Measurements from ENCODE around the gene MMS22L.

The MMS22L gene, protein sequence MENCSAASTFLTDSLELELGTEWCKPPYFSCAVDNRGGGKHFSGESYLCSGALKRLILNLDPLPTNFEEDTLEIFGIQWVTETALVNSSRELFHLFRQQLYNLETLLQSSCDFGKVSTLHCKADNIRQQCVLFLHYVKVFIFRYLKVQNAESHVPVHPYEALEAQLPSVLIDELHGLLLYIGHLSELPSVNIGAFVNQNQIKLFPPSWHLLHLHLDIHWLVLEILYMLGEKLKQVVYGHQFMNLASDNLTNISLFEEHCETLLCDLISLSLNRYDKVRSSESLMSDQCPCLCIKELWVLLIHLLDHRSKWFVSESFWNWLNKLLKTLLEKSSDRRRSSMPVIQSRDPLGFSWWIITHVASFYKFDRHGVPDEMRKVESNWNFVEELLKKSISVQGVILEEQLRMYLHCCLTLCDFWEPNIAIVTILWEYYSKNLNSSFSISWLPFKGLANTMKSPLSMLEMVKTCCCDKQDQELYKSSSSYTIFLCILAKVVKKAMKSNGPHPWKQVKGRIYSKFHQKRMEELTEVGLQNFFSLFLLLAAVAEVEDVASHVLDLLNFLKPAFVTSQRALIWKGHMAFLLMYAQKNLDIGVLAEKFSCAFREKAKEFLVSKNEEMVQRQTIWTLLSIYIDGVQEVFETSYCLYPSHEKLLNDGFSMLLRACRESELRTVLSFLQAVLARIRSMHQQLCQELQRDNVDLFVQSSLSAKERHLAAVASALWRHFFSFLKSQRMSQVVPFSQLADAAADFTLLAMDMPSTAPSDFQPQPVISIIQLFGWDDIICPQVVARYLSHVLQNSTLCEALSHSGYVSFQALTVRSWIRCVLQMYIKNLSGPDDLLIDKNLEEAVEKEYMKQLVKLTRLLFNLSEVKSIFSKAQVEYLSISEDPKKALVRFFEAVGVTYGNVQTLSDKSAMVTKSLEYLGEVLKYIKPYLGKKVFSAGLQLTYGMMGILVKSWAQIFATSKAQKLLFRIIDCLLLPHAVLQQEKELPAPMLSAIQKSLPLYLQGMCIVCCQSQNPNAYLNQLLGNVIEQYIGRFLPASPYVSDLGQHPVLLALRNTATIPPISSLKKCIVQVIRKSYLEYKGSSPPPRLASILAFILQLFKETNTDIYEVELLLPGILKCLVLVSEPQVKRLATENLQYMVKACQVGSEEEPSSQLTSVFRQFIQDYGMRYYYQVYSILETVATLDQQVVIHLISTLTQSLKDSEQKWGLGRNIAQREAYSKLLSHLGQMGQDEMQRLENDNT

DNA sequence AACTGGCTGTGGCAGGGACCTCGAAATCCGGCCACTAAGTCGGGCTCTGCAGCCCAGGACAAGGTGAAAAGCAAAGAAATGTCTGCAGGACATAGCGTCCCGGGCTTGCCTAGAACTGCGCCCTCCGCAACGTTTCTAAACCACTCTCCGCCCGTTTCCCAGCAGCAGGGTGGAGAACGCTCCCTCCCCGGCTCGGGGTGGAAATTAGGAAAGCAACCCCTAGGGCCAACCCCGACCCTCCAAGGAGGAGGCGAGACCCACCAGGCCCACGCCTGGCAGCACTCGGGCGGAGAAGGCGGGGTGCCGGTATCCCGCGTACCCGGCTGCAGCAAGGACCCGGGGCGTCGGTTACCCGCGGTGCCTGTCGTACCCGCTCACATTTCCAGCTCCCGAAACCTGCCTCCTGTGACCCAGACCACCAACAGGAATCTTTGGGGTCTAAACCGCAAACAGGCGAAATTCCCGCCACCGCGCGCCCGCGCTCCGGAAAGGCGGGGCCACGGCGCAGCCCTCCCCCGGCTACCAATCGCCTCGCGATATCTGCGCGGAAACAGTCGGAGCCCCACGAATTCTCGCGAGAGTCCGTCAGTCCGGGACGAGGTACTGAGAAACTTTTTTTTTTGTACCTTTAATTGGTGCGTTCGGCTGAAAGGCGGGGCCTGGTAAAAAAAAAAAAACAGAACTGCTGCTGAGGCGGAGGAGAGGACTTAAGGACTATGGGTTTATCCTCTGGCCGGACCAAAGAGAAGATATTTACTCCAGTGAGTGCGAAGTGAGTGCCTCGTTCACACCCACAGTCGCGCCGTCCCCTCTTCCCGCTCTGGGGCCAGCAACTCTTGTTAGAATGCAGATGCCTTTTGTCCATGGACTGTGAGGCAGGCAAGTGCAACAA is at the start of gene MMS22L:
Gene MMS22L, minus strand, starts transcription at position 491 of the 892 bp plus-strand sequence. CDS start 739 bp downstream, outside the sequence.
- H3K36me3 ChIP-seq: peaks cover 24% of the 10 kb centered on the region
- H3K27me3 ChIP-seq: no peaks in the 10 kb centered on the region
- peak within 1 kb of the TSS; percentile 82 for H3K4me2 ChIP-seq
- peak within 1 kb of the TSS; percentile 95 for H3K9ac ChIP-seq
- H3K4me3 ChIP-seq: peak within 1 kb of the TSS; percentile 89
- TF ChIP-seq Cebpa-rat (IDR thresholded peaks at IDR 0.05): no peak
- peaks cover 29% of the 10 kb centered on the region for H3K4me1 ChIP-seq
- H3K27ac ChIP-seq: peak within 1 kb of the TSS; percentile 96
- no peaks in the 10 kb centered on the region for H4K20me1 ChIP-seq
- H3K9me3 ChIP-seq: no peaks in the 10 kb centered on the region

DNA sequence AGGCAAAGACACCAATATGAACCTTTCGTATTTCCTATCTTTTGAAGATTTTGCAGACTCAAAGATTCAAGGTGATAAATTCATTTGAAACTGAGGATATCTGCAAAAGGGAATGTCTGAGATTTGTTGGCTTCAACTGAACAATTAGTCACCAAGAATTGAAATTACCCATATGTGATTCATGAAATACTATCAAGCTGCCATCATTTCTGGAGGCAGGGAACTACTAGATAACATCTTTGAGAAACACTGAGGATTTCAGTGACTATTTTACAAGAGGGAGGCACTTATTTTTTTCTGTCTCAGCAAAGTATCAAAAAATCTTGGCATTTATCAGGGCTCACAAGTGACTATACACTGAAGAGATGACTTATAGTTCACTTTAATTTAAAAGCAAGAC is 39.8 kb upstream of the MMS22L start:
- no peak overlapping the region for H3K9ac ChIP-seq
- H3K4me1 ChIP-seq: no peaks in the 10 kb centered on the region
- no peak for TF ChIP-seq Cebpa-rat (IDR thresholded peaks at IDR 0.05)
- no peak overlapping the region for H3K4me3 ChIP-seq
- H3K27me3 ChIP-seq: no peaks in the 10 kb centered on the region
- no peak overlapping the region for H3K27ac ChIP-seq
- H3K36me3 ChIP-seq: no peaks in the 10 kb centered on the region
- no peaks in the 10 kb centered on the region for H4K20me1 ChIP-seq
- H3K9me3 ChIP-seq: peaks cover 13% of the 10 kb centered on the region; the same call in 1 of the 2 replicates
- H3K4me2 ChIP-seq: no peak overlapping the region

DNA sequence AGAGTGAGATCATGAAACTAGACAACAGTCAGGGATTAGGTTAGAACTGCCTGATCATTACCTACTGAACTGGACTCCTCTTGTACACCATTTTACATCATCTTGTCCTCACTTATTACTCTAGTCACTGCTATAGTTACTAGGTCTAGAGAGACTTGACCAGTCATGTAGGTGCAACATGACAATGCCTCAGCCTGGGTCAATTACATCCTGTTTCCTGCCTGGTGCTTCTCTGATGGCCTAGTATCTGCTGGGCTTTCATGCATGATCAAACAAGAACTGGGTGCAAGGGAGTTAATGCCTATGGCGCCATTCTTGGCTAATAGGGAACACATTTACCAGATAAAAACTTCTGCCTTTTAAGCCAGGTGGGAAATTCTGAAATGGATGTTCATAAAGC is 39.2 kb upstream of the MMS22L start:
- no peaks in the 10 kb centered on the region for H4K20me1 ChIP-seq
- no peak overlapping the region for H3K4me2 ChIP-seq
- no peaks in the 10 kb centered on the region for H3K36me3 ChIP-seq
- H3K4me3 ChIP-seq: no peak overlapping the region
- H3K27ac ChIP-seq: no peak overlapping the region
- TF ChIP-seq Cebpa-rat (IDR thresholded peaks at IDR 0.05): no peak
- peaks cover 8% of the 10 kb centered on the region; the same call in 1 of the 2 replicates for H3K9me3 ChIP-seq
- H3K9ac ChIP-seq: no peak overlapping the region
- no peaks in the 10 kb centered on the region for H3K4me1 ChIP-seq
- H3K27me3 ChIP-seq: no peaks in the 10 kb centered on the region

DNA sequence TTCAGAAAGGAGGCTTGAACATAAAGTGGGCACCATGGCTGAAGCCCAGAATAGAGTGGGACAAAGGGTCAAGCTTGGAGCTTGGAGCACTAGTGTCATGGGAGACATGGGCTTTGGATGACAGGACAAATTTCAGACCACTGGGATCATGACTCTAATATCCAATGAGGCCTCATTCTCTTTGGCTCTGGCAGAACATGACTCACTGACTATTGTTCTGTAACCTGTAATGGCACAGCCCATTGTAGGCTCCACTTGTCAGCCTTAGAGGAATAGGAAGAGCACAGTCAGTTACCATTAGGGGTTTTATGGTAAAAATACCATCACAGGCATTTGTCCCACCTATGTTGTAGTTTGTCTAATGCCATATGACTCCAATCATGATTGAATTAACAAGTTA is 34.0 kb upstream of the MMS22L start:
- TF ChIP-seq Cebpa-rat (IDR thresholded peaks at IDR 0.05): no peak
- H3K9ac ChIP-seq: no peak overlapping the region
- H3K27me3 ChIP-seq: no peaks in the 10 kb centered on the region
- no peak overlapping the region for H3K27ac ChIP-seq
- no peak overlapping the region for H3K4me2 ChIP-seq
- no peak overlapping the region for H3K4me3 ChIP-seq
- H3K36me3 ChIP-seq: no peaks in the 10 kb centered on the region
- no peaks in the 10 kb centered on the region for H3K4me1 ChIP-seq
- no peaks in the 10 kb centered on the region for H3K9me3 ChIP-seq
- no peaks in the 10 kb centered on the region for H4K20me1 ChIP-seq

GRCh38 chr6:97312241-97312640 is 29.2 kb upstream of the MMS22L start:
- no peaks in the 10 kb centered on the region for H3K9me3 ChIP-seq
- TF ChIP-seq Cebpa-rat (IDR thresholded peaks at IDR 0.05): no peak
- H3K4me3 ChIP-seq: no peak overlapping the region
- no peak overlapping the region for H3K4me2 ChIP-seq
- no peaks in the 10 kb centered on the region for H3K4me1 ChIP-seq
- H3K36me3 ChIP-seq: no peaks in the 10 kb centered on the region
- H3K9ac ChIP-seq: no peak overlapping the region
- no peak overlapping the region for H3K27ac ChIP-seq
- H4K20me1 ChIP-seq: no peaks in the 10 kb centered on the region
- H3K27me3 ChIP-seq: no peaks in the 10 kb centered on the region

DNA sequence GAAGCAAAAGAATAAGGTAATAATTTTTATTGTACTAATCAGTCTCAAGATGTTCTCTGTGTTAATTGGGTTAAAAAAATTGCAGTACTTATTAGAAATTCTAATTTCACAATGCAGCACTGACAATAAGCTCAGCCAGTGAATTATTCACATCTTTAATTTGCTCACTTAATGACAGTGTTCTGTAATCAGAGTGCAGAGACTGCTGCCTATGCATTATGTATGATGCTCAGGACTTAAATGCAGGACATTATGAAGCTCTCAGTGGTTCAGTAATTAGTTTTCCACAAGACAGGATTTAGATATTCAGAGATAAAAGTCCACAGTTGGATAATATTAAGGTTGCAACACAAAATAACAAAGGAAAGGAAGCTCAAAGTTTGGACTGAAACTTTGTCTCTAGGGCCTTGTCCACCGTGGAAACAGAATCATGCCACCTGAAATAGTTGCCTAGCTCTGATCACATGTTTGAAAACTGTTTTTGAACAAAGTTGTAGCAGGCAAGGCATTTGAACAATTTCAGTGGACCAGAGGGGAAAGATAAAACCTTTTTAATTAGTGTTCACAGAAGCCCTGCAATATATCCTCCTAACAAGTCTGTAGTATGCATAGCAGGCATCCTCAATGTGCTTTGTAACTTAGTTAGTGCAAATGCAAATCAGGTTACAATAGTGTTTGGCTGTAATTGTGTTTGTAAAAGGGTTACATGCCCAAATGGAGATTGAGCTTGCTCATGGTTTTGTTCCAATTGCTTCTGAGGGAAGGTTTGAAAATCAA is 23.7 kb upstream of the MMS22L start:
- H3K27ac ChIP-seq: no peak overlapping the region
- H3K9ac ChIP-seq: no peak overlapping the region
- no peaks in the 10 kb centered on the region for H3K36me3 ChIP-seq
- no peak overlapping the region for H3K4me3 ChIP-seq
- H4K20me1 ChIP-seq: no peaks in the 10 kb centered on the region
- no peaks in the 10 kb centered on the region for H3K27me3 ChIP-seq
- H3K9me3 ChIP-seq: no peaks in the 10 kb centered on the region
- no peak for TF ChIP-seq Cebpa-rat (IDR thresholded peaks at IDR 0.05)
- H3K4me1 ChIP-seq: no peaks in the 10 kb centered on the region
- no peak overlapping the region for H3K4me2 ChIP-seq

DNA sequence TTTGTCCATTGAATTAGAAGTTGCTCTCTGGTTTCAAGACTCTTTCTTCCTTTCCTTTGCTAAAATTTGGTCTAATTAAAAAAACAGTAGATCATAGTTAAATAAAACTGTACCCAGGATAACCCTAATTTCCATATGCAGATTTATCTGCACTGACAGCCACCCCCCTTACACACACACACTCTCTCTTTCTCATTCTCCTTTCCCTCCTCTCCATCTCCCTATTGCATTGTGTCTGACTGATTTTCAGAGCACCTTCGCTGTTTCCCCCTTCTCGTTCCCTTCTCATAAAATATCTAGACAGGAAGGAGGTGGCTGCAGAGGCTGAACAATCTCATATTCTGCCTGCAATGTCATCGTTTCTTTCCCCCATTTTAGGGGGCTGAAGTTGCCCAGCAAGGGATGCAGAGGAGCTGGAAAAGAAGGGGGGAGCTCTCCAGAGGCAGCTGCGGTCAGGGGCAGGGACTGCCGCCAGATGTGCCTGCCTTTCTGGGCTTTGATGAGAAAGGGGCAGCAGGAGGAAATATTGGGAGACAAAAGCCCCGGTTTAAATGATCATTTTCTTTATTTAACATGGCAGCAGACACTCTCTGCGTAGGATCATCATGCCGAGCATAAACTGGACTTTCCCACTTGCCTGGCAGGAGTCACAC is 22.5 kb upstream of the MMS22L start:
- no peak for TF ChIP-seq Cebpa-rat (IDR thresholded peaks at IDR 0.05)
- H3K4me2 ChIP-seq: no peak overlapping the region
- H3K9ac ChIP-seq: no peak overlapping the region
- no peaks in the 10 kb centered on the region for H3K9me3 ChIP-seq
- H3K4me1 ChIP-seq: no peaks in the 10 kb centered on the region
- H3K27ac ChIP-seq: no peak overlapping the region
- H3K27me3 ChIP-seq: no peaks in the 10 kb centered on the region
- no peaks in the 10 kb centered on the region for H3K36me3 ChIP-seq
- no peak overlapping the region for H3K4me3 ChIP-seq
- H4K20me1 ChIP-seq: no peaks in the 10 kb centered on the region

- Histone ChIP-seq H4K20me1 (no peaks in the 10 kb centered on the region), H3K9me3 (no peaks in the 10 kb centered on the region), H3K27ac (no peak overlapping the region), H3K9ac (no peak overlapping the region), H3K4me3 (no peak overlapping the region), H3K27me3 (no peaks in the 10 kb centered on the region), H3K4me2 (no peak overlapping the region), H3K36me3 (no peaks in the 10 kb centered on the region), H3K4me1 (no peaks in the 10 kb centered on the region)
- TF ChIP-seq Cebpa-rat (IDR thresholded peaks at IDR 0.05): no peak
These were observed 21.7 kb upstream of the MMS22L start for GRCh38 chr6:97304701-97305100.

All from BLaER1 (cell line).